IPS-NIHi7 (cell line): ENCODE results near the gene SLCO6A1.

ENCODE experiments used
- DNase-seq: peaks from one replicate; pipeline ENCODE4 v3.0.0; 2012; ENCODE audit warnings: mixed read lengths; ENCODE audit errors: extremely low spot score

SLCO6A1 gene

DNA sequence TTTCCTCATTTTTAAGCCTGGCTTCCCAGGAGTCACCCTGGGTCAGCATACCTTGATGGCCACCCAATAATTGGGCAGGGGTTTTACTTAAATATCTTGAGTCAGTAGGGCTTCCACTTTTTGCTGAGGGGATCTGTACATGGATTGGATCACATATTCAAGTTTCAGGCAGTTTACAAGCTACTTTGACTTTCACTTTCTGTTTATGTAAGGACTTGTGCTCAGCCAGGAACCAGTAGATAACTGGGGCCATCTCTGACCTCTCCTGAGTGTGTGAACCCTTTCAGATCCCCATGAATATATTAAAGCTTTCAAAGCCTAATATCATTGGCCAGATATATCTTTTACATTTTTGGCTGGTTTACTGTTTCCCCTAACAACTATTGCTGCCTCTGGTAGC, 45.1 kb downstream of the SLCO6A1 start:
- DNase-seq: no peak

- DNase-seq: no peak
Measured at GRCh38 chr5:102451082-102451481, 47.7 kb downstream of the SLCO6A1 start.

GRCh38 chr5:102450313-102450990, 48.3 kb downstream of the SLCO6A1 start:
- peak; percentile 63 for DNase-seq

- no peak for DNase-seq
Measured at GRCh38 chr5:102433473-102433872, 65.3 kb downstream of the SLCO6A1 start.

DNA sequence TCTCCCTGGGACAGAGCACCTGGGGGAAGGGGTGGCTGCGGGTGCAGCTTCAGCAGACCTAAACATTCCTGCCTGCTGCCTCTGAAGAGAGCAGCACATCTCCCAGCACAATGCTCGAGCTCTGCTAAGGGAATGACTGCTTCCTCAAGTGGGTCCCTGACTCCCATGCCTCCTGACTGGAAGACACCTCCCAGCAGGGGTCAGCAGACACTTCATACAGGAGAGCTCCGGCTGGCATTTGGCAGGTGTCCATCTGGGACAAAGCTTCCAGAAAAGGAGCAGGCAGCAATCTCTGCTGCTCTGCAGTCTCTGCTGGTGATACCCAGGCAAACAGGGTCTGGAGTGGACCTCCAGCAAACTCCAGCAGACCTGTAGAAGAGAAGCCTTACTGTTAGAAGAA, 77.2 kb downstream of the SLCO6A1 start:
- no peak for DNase-seq

DNA sequence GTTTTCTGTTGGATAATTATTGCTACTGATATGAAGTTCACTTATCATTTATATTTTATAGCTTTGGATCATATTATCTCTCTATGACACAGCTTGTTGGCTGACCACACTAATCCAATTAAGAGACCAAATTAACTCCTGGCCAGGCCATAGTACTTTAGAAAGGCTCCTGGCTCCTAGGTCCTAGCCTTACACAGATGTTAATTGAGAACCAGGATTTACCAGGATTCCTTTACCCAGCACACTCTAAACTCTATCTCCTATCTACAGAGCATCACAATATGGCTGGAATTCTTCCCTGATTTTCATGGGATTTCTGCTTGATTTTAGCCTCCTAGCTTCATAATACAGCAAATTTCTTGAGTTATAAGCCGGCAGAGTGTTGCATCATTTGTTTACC, 80.3 kb downstream of the SLCO6A1 start:
- peak; percentile 12 for DNase-seq

- DNase-seq: no peak
Measured at GRCh38 chr5:102414448-102414847, 84.4 kb downstream of the SLCO6A1 start.

DNA sequence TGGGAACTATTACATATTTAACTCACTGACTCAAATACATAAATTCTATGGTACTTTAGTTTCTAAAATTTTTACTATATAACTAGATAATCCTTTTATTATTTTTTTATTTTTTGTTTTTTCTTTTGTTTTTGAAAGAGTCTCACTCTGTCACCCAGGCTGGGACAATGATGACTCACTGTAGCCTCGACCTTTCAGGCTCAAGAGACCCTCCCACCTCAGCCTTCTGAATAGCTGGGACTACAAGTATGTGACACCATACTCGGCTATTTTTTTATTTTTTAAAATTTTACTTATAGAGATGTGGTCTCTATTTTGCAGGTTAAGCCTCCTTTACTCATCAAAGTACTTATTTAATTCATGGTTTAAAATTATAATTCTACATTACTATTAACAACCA, 110.6 kb downstream of the SLCO6A1 start:
- DNase-seq: no peak

- DNase-seq: no peak
Measured at GRCh38 chr5:102385365-102385764, 113.4 kb downstream of the SLCO6A1 start.

GRCh38 chr5:102380174-102380573, 118.6 kb downstream of the SLCO6A1 start:
- no peak for DNase-seq

DNA sequence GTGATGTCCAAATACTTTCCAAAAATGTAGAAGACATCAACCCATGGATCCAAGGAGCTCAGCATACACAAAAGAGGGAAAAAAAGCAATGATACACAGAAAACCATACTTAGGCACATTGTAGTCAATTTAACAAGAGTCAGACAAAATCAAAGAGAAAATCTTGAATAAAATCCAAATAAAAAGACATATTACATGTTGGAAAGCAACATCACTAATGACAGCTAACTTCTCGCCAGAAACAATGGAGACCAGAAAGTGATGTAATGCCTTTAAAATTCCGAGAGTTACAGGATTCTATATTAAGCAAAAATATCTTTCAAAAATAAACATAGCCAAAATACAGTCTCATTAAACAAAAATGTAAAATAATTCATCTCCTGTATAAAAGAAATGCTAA, 122.9 kb downstream of the SLCO6A1 start:
- no peak for DNase-seq

DNA sequence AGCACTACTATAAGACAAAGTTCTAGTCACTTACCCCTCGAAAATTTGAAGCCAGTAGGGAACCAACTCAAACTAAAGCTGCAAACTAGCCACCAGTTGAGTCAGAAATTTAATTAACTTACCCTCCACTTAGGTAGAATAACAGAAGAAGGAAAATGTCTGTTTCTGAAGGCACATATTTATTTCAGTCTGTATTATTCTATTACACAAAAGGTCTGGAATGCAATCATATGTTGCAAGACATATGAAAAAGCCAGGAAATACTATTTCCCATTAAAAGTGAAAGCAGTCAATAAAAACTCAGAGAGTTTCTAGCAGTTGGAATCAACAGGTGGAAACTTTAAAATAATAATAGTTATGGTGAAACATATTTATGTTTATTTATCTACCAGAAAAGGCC, 123.5 kb downstream of the SLCO6A1 start:
- DNase-seq: no peak

GRCh38 chr5:102368392-102368791, 130.4 kb downstream of the SLCO6A1 start:
- DNase-seq: no peak

- DNase-seq: no peak
Measured at GRCh38 chr5:102341681-102342288, 157.0 kb downstream of the SLCO6A1 start.

DNA sequence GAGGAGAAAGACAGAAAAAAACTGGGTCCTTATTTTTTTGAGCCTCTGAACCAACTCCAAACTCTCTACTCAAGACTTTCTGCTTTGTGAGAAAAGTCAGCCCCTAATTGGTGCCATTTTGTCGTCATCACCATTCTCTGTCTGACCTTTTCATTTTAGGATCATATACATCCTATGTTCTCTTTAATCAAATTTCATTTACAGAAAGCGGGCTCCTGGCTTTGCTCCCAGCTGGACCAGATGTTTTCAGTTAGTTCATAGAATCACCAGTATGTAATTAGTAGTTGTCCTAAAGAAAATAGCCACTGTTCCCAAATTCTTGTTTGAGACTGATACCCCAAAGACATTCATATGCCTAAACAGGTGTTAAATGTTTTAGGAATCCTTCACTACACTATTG, 174.1 kb downstream of the SLCO6A1 start:
- DNase-seq: no peak
